HEK293 (cell line): Measurements from ENCODE around the gene CYP17A1.

ENCODE experiments used
- AEBP2 ChIP-seq: fragments of 450-650 bp; formaldehyde crosslinking; IDR thresholded peaks from 2 replicates; pipeline ENCODE4 v1.5.1; 2016; ENCODE audit warnings: missing biosample characterization, missing genetic modification characterization, borderline replicate concordance
- MEIS1 ChIP-seq: sonication (generic); formaldehyde crosslinking; IDR thresholded peaks from 2 replicates; pipeline ENCODE4 v1.8.1; 2022; ENCODE audit warnings: missing genetic modification reagents, mild to moderate bottlenecking, borderline replicate concordance
- SP7 ChIP-seq: fragments of 450-650 bp; formaldehyde crosslinking; IDR thresholded peaks from 2 replicates; pipeline ENCODE4 v1.5.1; 2016; ENCODE audit warnings: missing biosample characterization, missing genetic modification characterization
- TRIM28 ChIP-seq: IDR thresholded peaks from 2 replicates; pipeline ENCODE4 v1.6.1; 2011; ENCODE audit warnings: low read length, control low read depth, borderline replicate concordance
- ZBTB8A ChIP-seq: fragments of 450-650 bp; formaldehyde crosslinking; IDR thresholded peaks from 2 replicates; pipeline ENCODE4 v1.5.1; 2016; ENCODE audit warnings: missing biosample characterization, missing genetic modification characterization
- ZFHX2 ChIP-seq: fragments of 450-650 bp; formaldehyde crosslinking; conservative IDR thresholded peaks from 2 replicates; pipeline ENCODE4 v1.5.1; 2016; ENCODE audit warnings: missing biosample characterization, missing genetic modification characterization
- ZFP37 ChIP-seq: fragments of 450-650 bp; formaldehyde crosslinking; IDR thresholded peaks from 2 replicates; pipeline ENCODE4 v1.5.1; 2016; ENCODE audit warnings: missing biosample characterization, missing genetic modification characterization
- ZNF132 ChIP-seq: fragments of 450-650 bp; formaldehyde crosslinking; IDR thresholded peaks from 2 replicates; pipeline ENCODE4 v1.5.1; 2017; ENCODE audit warnings: missing biosample characterization, missing genetic modification characterization, borderline replicate concordance
- ZNF133 ChIP-seq: fragments of 450-650 bp; formaldehyde crosslinking; IDR thresholded peaks from 2 replicates; pipeline ENCODE4 v1.5.1; 2016; ENCODE audit warnings: missing biosample characterization, missing genetic modification characterization
- ZNF138 ChIP-seq: fragments of 450-650 bp; formaldehyde crosslinking; IDR thresholded peaks from 2 replicates; pipeline ENCODE4 v1.5.1; 2016; ENCODE audit warnings: missing biosample characterization, missing genetic modification characterization, borderline replicate concordance
- ZNF157 ChIP-seq: fragments of 450-650 bp; formaldehyde crosslinking; IDR thresholded peaks from 2 replicates; pipeline ENCODE4 v1.5.1; 2016; ENCODE audit warnings: missing biosample characterization, missing genetic modification characterization
- ZNF473 ChIP-seq: fragments of 450-650 bp; formaldehyde crosslinking; IDR thresholded peaks from 2 replicates; pipeline ENCODE4 v1.5.1; 2017; ENCODE audit warnings: missing biosample characterization, missing genetic modification characterization
- ZNF48 ChIP-seq: fragments of 450-650 bp; formaldehyde crosslinking; IDR thresholded peaks from 2 replicates; pipeline ENCODE4 v1.5.1; 2016; ENCODE audit warnings: missing biosample characterization, missing genetic modification characterization
- ZNF529 ChIP-seq: fragments of 450-650 bp; formaldehyde crosslinking; IDR thresholded peaks from 2 replicates; pipeline ENCODE4 v1.5.1; 2017; ENCODE audit warnings: missing genetic modification characterization, missing biosample characterization; ENCODE audit not compliant: insufficient replicate concordance
- ZNF548 ChIP-seq: fragments of 450-650 bp; formaldehyde crosslinking; IDR thresholded peaks from 2 replicates; pipeline ENCODE4 v1.5.1; 2016; ENCODE audit warnings: missing biosample characterization, missing genetic modification characterization
- ZNF561 ChIP-seq: fragments of 450-650 bp; IDR thresholded peaks from 2 replicates; pipeline ENCODE4 v1.5.1; 2018; ENCODE audit warnings: missing biosample characterization, missing genetic modification characterization, borderline replicate concordance
- ZNF621 ChIP-seq: fragments of 450-650 bp; formaldehyde crosslinking; IDR thresholded peaks from 2 replicates; pipeline ENCODE4 v1.5.1; 2017; ENCODE audit warnings: missing biosample characterization, missing genetic modification characterization
- ZNF664 ChIP-seq: fragments of 450-650 bp; formaldehyde crosslinking; IDR thresholded peaks from 2 replicates; pipeline ENCODE4 v1.5.1; 2016; ENCODE audit warnings: missing biosample characterization, missing genetic modification characterization
- ZNF701 ChIP-seq: fragments of 450-650 bp; formaldehyde crosslinking; IDR thresholded peaks from 2 replicates; pipeline ENCODE4 v1.5.1; 2016; ENCODE audit warnings: missing biosample characterization, missing genetic modification characterization
- ZXDB ChIP-seq: fragments of 450-650 bp; formaldehyde crosslinking; IDR thresholded peaks from 2 replicates; pipeline ENCODE4 v1.5.1; 2016; ENCODE audit warnings: missing biosample characterization, missing genetic modification characterization
- TF ChIP-seq, protein P1 (sequence below): fragments of 450-650 bp; formaldehyde crosslinking; IDR thresholded peaks from 2 replicates; pipeline ENCODE4 v1.5.1; 2016; ENCODE audit warnings: missing biosample characterization, missing genetic modification characterization
- TF ChIP-seq, protein P2 (sequence below): fragments of 450-650 bp; formaldehyde crosslinking; IDR thresholded peaks from 2 replicates; pipeline ENCODE4 v1.5.1; 2016; ENCODE audit warnings: missing biosample characterization, missing genetic modification characterization
- TF ChIP-seq, protein P3 (sequence below): fragments of 450-650 bp; formaldehyde crosslinking; IDR thresholded peaks from 2 replicates; pipeline ENCODE4 v1.5.1; 2016; ENCODE audit warnings: missing biosample characterization, missing genetic modification characterization
- TF ChIP-seq, protein P4 (sequence below): fragments of 450-650 bp; formaldehyde crosslinking; IDR thresholded peaks from 2 replicates; pipeline ENCODE4 v1.5.1; 2017; ENCODE audit warnings: missing biosample characterization, missing genetic modification characterization
- TF ChIP-seq, protein P5 (sequence below): sonication (generic); formaldehyde crosslinking; IDR thresholded peaks from 2 replicates; pipeline ENCODE4 v1.8.1; 2022; ENCODE audit warnings: mild to moderate bottlenecking, moderate library complexity, missing genetic modification reagents

CYP17A1 gene

GRCh38 chr10:102869258-102870198 is 32.3 kb upstream of the CYP17A1 start, which contains the start of gene AS3MT (continued):
- TF ChIP-seq, protein P1, sequence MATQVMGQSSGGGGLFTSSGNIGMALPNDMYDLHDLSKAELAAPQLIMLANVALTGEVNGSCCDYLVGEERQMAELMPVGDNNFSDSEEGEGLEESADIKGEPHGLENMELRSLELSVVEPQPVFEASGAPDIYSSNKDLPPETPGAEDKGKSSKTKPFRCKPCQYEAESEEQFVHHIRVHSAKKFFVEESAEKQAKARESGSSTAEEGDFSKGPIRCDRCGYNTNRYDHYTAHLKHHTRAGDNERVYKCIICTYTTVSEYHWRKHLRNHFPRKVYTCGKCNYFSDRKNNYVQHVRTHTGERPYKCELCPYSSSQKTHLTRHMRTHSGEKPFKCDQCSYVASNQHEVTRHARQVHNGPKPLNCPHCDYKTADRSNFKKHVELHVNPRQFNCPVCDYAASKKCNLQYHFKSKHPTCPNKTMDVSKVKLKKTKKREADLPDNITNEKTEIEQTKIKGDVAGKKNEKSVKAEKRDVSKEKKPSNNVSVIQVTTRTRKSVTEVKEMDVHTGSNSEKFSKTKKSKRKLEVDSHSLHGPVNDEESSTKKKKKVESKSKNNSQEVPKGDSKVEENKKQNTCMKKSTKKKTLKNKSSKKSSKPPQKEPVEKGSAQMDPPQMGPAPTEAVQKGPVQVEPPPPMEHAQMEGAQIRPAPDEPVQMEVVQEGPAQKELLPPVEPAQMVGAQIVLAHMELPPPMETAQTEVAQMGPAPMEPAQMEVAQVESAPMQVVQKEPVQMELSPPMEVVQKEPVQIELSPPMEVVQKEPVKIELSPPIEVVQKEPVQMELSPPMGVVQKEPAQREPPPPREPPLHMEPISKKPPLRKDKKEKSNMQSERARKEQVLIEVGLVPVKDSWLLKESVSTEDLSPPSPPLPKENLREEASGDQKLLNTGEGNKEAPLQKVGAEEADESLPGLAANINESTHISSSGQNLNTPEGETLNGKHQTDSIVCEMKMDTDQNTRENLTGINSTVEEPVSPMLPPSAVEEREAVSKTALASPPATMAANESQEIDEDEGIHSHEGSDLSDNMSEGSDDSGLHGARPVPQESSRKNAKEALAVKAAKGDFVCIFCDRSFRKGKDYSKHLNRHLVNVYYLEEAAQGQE (tag by site-specific recombination) = no peak
- no peak for TF ChIP-seq ZNF664 (tag by site-specific recombination)
- TF ChIP-seq ZNF473 (tag by site-specific recombination) = no peak
- no peak for TF ChIP-seq ZNF701 (tag by site-specific recombination)
- TF ChIP-seq, protein P2, sequence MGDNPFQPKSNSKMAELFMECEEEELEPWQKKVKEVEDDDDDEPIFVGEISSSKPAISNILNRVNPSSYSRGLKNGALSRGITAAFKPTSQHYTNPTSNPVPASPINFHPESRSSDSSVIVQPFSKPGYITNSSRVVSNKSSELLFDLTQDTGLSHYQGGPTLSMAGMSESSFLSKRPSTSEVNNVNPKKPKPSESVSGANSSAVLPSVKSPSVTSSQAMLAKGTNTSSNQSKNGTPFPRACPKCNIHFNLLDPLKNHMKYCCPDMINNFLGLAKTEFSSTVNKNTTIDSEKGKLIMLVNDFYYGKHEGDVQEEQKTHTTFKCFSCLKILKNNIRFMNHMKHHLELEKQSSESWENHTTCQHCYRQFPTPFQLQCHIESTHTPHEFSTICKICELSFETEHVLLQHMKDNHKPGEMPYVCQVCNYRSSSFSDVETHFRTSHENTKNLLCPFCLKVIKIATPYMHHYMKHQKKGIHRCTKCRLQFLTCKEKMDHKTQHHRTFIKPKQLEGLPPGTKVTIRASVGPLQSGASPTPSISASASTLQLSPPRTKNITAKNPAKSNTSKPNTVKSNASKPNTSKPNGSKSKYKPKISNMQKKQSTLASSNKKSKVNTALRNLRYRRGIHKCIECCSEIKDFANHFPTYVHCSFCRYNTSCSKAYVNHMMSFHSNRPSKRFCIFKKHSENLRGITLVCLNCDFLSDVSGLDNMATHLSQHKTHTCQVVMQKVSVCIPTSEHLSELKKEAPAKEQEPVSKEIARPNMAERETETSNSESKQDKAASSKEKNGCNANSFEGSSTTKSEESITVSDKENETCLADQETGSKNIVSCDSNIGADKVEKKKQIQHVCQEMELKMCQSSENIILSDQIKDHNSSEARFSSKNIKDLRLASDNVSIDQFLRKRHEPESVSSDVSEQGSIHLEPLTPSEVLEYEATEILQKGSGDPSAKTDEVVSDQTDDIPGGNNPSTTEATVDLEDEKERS (tag by site-specific recombination) = no peak
- TF ChIP-seq, protein P3, sequence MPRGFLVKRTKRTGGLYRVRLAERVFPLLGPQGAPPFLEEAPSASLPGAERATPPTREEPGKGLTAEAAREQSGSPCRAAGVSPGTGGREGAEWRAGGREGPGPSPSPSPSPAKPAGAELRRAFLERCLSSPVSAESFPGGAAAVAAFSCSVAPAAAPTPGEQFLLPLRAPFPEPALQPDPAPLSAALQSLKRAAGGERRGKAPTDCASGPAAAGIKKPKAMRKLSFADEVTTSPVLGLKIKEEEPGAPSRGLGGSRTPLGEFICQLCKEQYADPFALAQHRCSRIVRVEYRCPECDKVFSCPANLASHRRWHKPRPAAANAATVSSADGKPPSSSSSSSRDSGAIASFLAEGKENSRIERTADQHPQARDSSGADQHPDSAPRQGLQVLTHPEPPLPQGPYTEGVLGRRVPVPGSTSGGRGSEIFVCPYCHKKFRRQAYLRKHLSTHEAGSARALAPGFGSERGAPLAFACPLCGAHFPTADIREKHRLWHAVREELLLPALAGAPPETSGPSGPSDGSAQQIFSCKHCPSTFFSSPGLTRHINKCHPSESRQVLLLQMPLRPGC = no peak
- TF ChIP-seq, protein P4, sequence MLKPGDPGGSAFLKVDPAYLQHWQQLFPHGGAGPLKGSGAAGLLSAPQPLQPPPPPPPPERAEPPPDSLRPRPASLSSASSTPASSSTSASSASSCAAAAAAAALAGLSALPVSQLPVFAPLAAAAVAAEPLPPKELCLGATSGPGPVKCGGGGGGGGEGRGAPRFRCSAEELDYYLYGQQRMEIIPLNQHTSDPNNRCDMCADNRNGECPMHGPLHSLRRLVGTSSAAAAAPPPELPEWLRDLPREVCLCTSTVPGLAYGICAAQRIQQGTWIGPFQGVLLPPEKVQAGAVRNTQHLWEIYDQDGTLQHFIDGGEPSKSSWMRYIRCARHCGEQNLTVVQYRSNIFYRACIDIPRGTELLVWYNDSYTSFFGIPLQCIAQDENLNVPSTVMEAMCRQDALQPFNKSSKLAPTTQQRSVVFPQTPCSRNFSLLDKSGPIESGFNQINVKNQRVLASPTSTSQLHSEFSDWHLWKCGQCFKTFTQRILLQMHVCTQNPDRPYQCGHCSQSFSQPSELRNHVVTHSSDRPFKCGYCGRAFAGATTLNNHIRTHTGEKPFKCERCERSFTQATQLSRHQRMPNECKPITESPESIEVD (tag by site-specific recombination) = no peak
- no peak for TF ChIP-seq ZFHX2 (tag by site-specific recombination)
- TF ChIP-seq ZBTB8A = peak; percentile 71; the same call in 1 of the 2 replicates
- TF ChIP-seq, protein P5, sequence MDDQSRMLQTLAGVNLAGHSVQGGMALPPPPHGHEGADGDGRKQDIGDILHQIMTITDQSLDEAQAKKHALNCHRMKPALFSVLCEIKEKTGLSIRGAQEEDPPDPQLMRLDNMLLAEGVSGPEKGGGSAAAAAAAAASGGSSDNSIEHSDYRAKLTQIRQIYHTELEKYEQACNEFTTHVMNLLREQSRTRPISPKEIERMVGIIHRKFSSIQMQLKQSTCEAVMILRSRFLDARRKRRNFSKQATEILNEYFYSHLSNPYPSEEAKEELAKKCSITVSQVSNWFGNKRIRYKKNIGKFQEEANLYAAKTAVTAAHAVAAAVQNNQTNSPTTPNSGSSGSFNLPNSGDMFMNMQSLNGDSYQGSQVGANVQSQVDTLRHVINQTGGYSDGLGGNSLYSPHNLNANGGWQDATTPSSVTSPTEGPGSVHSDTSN (CRISPR knock-in tag) = 0 out of 2 replicates have a peak, but pooled peaks have one; percentile 33
- TF ChIP-seq ZFP37 = no peak
- TF ChIP-seq TRIM28 = no peak
- no peak for TF ChIP-seq ZNF138 (tag by site-specific recombination)
- TF ChIP-seq SP7 = no peak
- peak; percentile 71; the same call in 1 of the 2 replicates for TF ChIP-seq ZNF561 (tag by site-specific recombination)
- no peak for TF ChIP-seq ZNF132 (tag by site-specific recombination)
- no peak for TF ChIP-seq AEBP2 (tag by site-specific recombination)
- no peak for TF ChIP-seq ZNF621 (tag by site-specific recombination)
- no peak for TF ChIP-seq ZNF529 (tag by site-specific recombination)
- no peak for TF ChIP-seq ZNF133 (tag by site-specific recombination)
- no peak for TF ChIP-seq ZNF548
- TF ChIP-seq ZXDB (tag by site-specific recombination) = no peak
- no peak for TF ChIP-seq ZNF157 (tag by site-specific recombination)
- no peak for TF ChIP-seq ZNF48 (tag by site-specific recombination)
- TF ChIP-seq MEIS1 (CRISPR knock-in tag) = no peak
